Gastrocnemius medialis (tissue), 4 donors: ENCODE data around the gene LRFN4. TPM values are rescaled to one million over a fixed set of nuclear protein-coding genes. Genes with fewer than 3 reads are reported as not detected.
A peak's percentile ranks its signal among the peaks of the same experiment; 100 is the strongest.

Experiments
- ATAC-seq, 2 donors: fragments of 150-250 bp; one replicate each; pipeline ENCODE4 v1.9.1; 2016
- DNase-seq, 2 donors: peaks; one replicate each; pipeline ENCODE4 v3.0.0-alpha.2; 2019
- H3K27ac ChIP-seq, 4 donors: fragments of 200-600 bp; sonication (generic); 1 replicate in 1 of 4; 2 replicates in 3 of 4; pipeline ENCODE4 v1.5.1; 2016 to 2018; ENCODE audit warnings: mild to moderate bottlenecking in 2 of 4, moderate library complexity in 1 of 4
- H3K27me3 ChIP-seq, 3 donors: fragments of 200-600 bp; sonication (generic) in 2 of 3; 1 replicate in 1 of 3; 2 replicates in 2 of 3; pipeline versions ENCODE4 v1.5.1 to v1.6.0; 2016 to 2019; ENCODE audit warnings: mild to moderate bottlenecking in 1 of 3, moderate library complexity in 1 of 3
- H3K36me3 ChIP-seq, 2 donors: fragments of 200-600 bp; sonication (generic) in 1 of 2; one replicate each; pipeline ENCODE4 v1.5.1; 2017 to 2018
- H3K4me1 ChIP-seq, 2 donors: fragments of 200-600 bp; sonication (generic) in 1 of 2; one replicate each; pipeline ENCODE4 v1.5.1; 2016 to 2017; ENCODE audit warnings: mild to moderate bottlenecking in 2 of 2
- H3K4me3 ChIP-seq, 4 donors: fragments of 200-600 bp; sonication (generic) in 3 of 4; 1 replicate in 1 of 4; 2 replicates in 3 of 4; pipeline ENCODE4 v1.5.1; 2016 to 2019; ENCODE audit warnings: mild to moderate bottlenecking in 2 of 4
- H3K9me3 ChIP-seq, 3 donors: fragments of 200-600 bp; sonication (generic) in 2 of 3; 1 replicate in 1 of 3; 2 replicates in 2 of 3; pipeline ENCODE4 v1.5.1; 2016 to 2019
- CTCF ChIP-seq, 5 experiments: fragments of 450-650 bp in 3 of 5; fragments of 200-600 bp in 2 of 5; sonication (generic) in 2 of 5; IDR thresholded peaks in 4 of 5; conservative IDR thresholded peaks in 1 of 5; 1 replicate in 4 of 5; 2 replicates in 1 of 5; pipeline ENCODE4 v1.5.1; 2016 to 2019; ENCODE audit warnings: antibody characterized with exemption in 5 of 5, mild to moderate bottlenecking in 3 of 5, moderate library complexity in 3 of 5
- POLR2A ChIP-seq, 2 donors: fragments of 450-650 bp; IDR thresholded peaks; one replicate each; pipeline ENCODE4 v1.6.1; 2017; ENCODE audit warnings: antibody characterized with exemption in 2 of 2, mild to moderate bottlenecking in 2 of 2, moderate library complexity in 2 of 2
- in situ Hi-C, 4 donors: fragments of 200-750 bp; cut with MboI; loops; one replicate each; pipeline versions ENCODE4 v1.15.0 to v1.8.0; 2017; ENCODE audit warnings: low sequenced_read_pairs in 4 of 4
- intact Hi-C: fragments of 100-400 bp; cut with DNase I; formaldehyde crosslinking; loops from one replicate; pipeline ENCODE4 v1.15.1; 2023; ENCODE audit warnings: low total_unique reads
- total RNA-seq, 4 donors: library from RNA; depleted of rRNA; stranded (reverse); fragments of >200 nt; gene quantifications; one replicate each; pipeline versions ENCODE4 v1.1.0 to v1.2.3, GENCODE V29; 2016

Gene LRFN4
- total RNA-seq, 4 donors from 2014 or later: 8.6 to 12.1 (median 10.1) TPM

GRCh38 chr11:66843776-66844495 lies 12.9 kb upstream of the LRFN4 start:
- H3K4me1 ChIP-seq: peaks cover 18 to 25% of the 10 kb centered on the region in 2 donors
- TF ChIP-seq CTCF (IDR thresholded peaks at IDR 0.05 in 4 of 5, conservative IDR thresholded peaks at IDR 0.05 in 1 of 5): no peak
- no peak for TF ChIP-seq POLR2A (IDR thresholded peaks at IDR 0.05)

GRCh38 chr11:66844496-66845142 lies 12.2 kb upstream of the LRFN4 start:
- ATAC-seq (no peak), DNase-seq (no peak)
- intact Hi-C loops: loop anchor here (2.0 to 5.0 kb wide), 2 partner anchors 38 to 113 kb away; partner anchors contain the start of gene PC
- Histone ChIP-seq H3K9me3 (no peaks in the 10 kb centered on the region), H3K27ac (peak overlapping the region; percentile 95 to 98 (median 98)), H3K27me3 (no peaks in the 10 kb centered on the region), H3K4me3 (peak overlapping the region in 3 of 4 donors; percentile 96 to 99 (median 99)), H3K4me1 (peaks cover 18 to 25% of the 10 kb centered on the region in 2 donors), H3K36me3 (peaks cover 0 to 31% of the 10 kb centered on the region in 2 donors)
- TF ChIP-seq POLR2A (IDR thresholded peaks at IDR 0.05): no peak
- TF ChIP-seq CTCF (IDR thresholded peaks at IDR 0.05 in 4 of 5, conservative IDR thresholded peaks at IDR 0.05 in 1 of 5): no peak
- in situ Hi-C loops: loop anchor here in 3 of 4 donors (25.0 kb wide), 2 partner anchors 257 to 432 kb away; partner anchors contain the start of genes CCDC87 (in 2 of the 3), CCS (in 2 of the 3) and NPAS4 (in 1 of the 3)

More at GRCh38 chr11:66843776-66844495, 12.9 kb upstream of the LRFN4 start:
- H3K27me3 ChIP-seq: no peaks in the 10 kb centered on the region
- intact Hi-C loops (loop anchor here (1.0 to 5.0 kb wide), 4 partner anchors 12 to 499 kb away; partner anchors contain the start of genes BRMS1 and PC), in situ Hi-C loops (loop anchor here in 3 of 4 donors (25.0 kb wide), 2 partner anchors 257 to 432 kb away; partner anchors contain the start of genes CCDC87 (in 2 of the 3), CCS (in 2 of the 3) and NPAS4 (in 1 of the 3))
- DNase-seq: no peak
- ATAC-seq: peak; percentile 6 to 28
- H3K27ac ChIP-seq: peak overlapping the region; percentile 95 to 98 (median 98)
- H3K4me3 ChIP-seq: peak overlapping the region; percentile 95 to 99 (median 98)
- no peaks in the 10 kb centered on the region for H3K9me3 ChIP-seq
- peaks cover 0 to 31% of the 10 kb centered on the region in 2 donors for H3K36me3 ChIP-seq

GRCh38 chr11:66845143-66845875 lies 11.6 kb upstream of the LRFN4 start:
- in situ Hi-C loops (loop anchor here in 3 of 4 donors (25.0 kb wide), 2 partner anchors 258 to 433 kb away; partner anchors contain the start of genes CCDC87 (in 2 of the 3), CCS (in 2 of the 3) and NPAS4 (in 1 of the 3)), intact Hi-C loops (loop anchor here (2.0 kb wide), 1 partner anchor 37 kb away; no protein-coding TSS in a partner anchor)
- Histone ChIP-seq H3K4me1 (peaks cover 18 to 25% of the 10 kb centered on the region in 2 donors), H3K27ac (no peak overlapping the region), H3K27me3 (no peaks in the 10 kb centered on the region), H3K9me3 (no peaks in the 10 kb centered on the region), H3K36me3 (peaks cover 0 to 31% of the 10 kb centered on the region in 2 donors), H3K4me3 (no peak overlapping the region)
- ATAC-seq (no peak), DNase-seq (no peak)
- TF ChIP-seq CTCF (IDR thresholded peaks at IDR 0.05 in 4 of 5, conservative IDR thresholded peaks at IDR 0.05 in 1 of 5) (no peak), POLR2A (IDR thresholded peaks at IDR 0.05) (no peak)

- no peak overlapping the region for H3K4me3 ChIP-seq
- in situ Hi-C loops: loop anchor here in 3 of 4 donors (25.0 kb wide), 2 partner anchors 259 to 434 kb away; partner anchors contain the start of genes CCDC87 (in 2 of the 3), CCS (in 2 of the 3) and NPAS4 (in 1 of the 3)
- H3K36me3 ChIP-seq: peaks cover 0 to 31% of the 10 kb centered on the region in 2 donors
- intact Hi-C loops: loop anchor here (2.0 kb wide), 1 partner anchor 37 kb away; no protein-coding TSS in a partner anchor
- ATAC-seq (no peak), DNase-seq (no peak)
- no peak overlapping the region for H3K27ac ChIP-seq
- no peaks in the 10 kb centered on the region for H3K9me3 ChIP-seq
- no peaks in the 10 kb centered on the region for H3K27me3 ChIP-seq
- peaks cover 18 to 25% of the 10 kb centered on the region in 2 donors for H3K4me1 ChIP-seq
- no peak for TF ChIP-seq POLR2A (IDR thresholded peaks at IDR 0.05)
- TF ChIP-seq CTCF (IDR thresholded peaks at IDR 0.05 in 4 of 5, conservative IDR thresholded peaks at IDR 0.05 in 1 of 5): no peak
Observed at GRCh38 chr11:66845876-66846212, 11.0 kb upstream of the LRFN4 start.
